Neural cell (in vitro differentiated cells): Measurements from ENCODE around the gene ANXA5. TPM values are rescaled to one million over a fixed set of nuclear protein-coding genes. Genes with fewer than 3 reads are reported as not detected.

Experiments
- H2AFZ ChIP-seq: fragments of 200-600, 300-800 bp; sonication (generic), shearing (Covaris generic); 2 replicates; pipeline ENCODE4 v1.6.0; 2014; ENCODE audit warnings: low read depth, mild to moderate bottlenecking, antibody characterized with exemption, low read length, moderate library complexity
- H3F3A ChIP-seq: fragments of 200-600 bp; shearing (Covaris generic); 2 replicates; pipeline ENCODE4 v1.6.1; 2016; ENCODE audit warnings: mild to moderate bottlenecking, moderate library complexity, mixed read lengths, antibody characterized with exemption, low read length; ENCODE audit not compliant: insufficient read depth, poor library complexity, severe bottlenecking
- H3K27ac ChIP-seq: fragments of 200-600, 300-800 bp; sonication (generic), shearing (Covaris generic); 2 replicates; pipeline ENCODE4 v1.5.1; 2014; ENCODE audit warnings: mild to moderate bottlenecking, low read length, moderate library complexity
- H3K27me3 ChIP-seq: fragments of 300-800, 200-600 bp; sonication (generic), shearing (Covaris generic); 2 replicates; pipeline ENCODE4 v1.6.0; 2014; ENCODE audit warnings: mild to moderate bottlenecking, low read depth, low read length, moderate library complexity; ENCODE audit not compliant: insufficient read depth
- H3K36me3 ChIP-seq: fragments of 300-800, 200-600 bp; sonication (generic), shearing (Covaris generic); 2 replicates; pipeline ENCODE4 v1.5.1; 2014; ENCODE audit warnings: mild to moderate bottlenecking, antibody characterized with exemption, low read length, moderate library complexity; ENCODE audit not compliant: insufficient read depth
- H3K4me2 ChIP-seq: fragments of 300-800, 200-600 bp; sonication (generic), shearing (Covaris generic); 2 replicates; pipeline ENCODE4 v1.6.0; 2014; ENCODE audit warnings: mild to moderate bottlenecking, low read length
- H3K4me3 ChIP-seq: fragments of 300-800, 200-600 bp; sonication (generic), shearing (Covaris generic); 2 replicates; pipeline ENCODE4 v1.5.1; 2014; ENCODE audit warnings: mild to moderate bottlenecking, low read length, moderate library complexity
- H3K79me2 ChIP-seq: fragments of 200-600 bp; shearing (Covaris generic); replicated peaks from 2 replicates; pipeline ENCODE4 v1.6.0; 2014; ENCODE audit warnings: mild to moderate bottlenecking, low read length, moderate library complexity; ENCODE audit not compliant: insufficient read depth
- H3K9ac ChIP-seq: fragments of 300-800, 200-600 bp; sonication (generic), shearing (Covaris generic); 2 replicates; pipeline ENCODE4 v1.6.1; 2016; ENCODE audit warnings: mild to moderate bottlenecking, low read length, mixed read lengths
- H3K9me2 ChIP-seq: fragments of 200-600 bp; shearing (Covaris generic); 2 replicates; pipeline ENCODE4 v1.6.1; 2016; ENCODE audit warnings: mild to moderate bottlenecking, low read length, mixed read lengths; ENCODE audit not compliant: insufficient read depth
- H3K9me3 ChIP-seq: fragments of 200-600, 300-800 bp; sonication (generic), shearing (Covaris generic); 2 replicates; pipeline ENCODE4 v1.6.1; 2016; ENCODE audit warnings: mild to moderate bottlenecking, mixed run types, low read length, moderate library complexity, mixed read lengths
- H4K20me1 ChIP-seq: fragments of 200-600 bp; shearing (Covaris generic); 2 replicates; pipeline ENCODE4 v1.6.1; 2016; ENCODE audit warnings: mild to moderate bottlenecking, mixed run types; ENCODE audit not compliant: insufficient read depth
- EP300 ChIP-seq: fragments of 450-650 bp; conservative IDR thresholded peaks from 2 replicates; pipeline ENCODE4 v1.6.1; 2014; ENCODE audit warnings: antibody characterized with exemption, mild to moderate bottlenecking, moderate library complexity; ENCODE audit not compliant: poor library complexity, severe bottlenecking
- EZH2 ChIP-seq: fragments of 200-600, 300-800 bp; shearing (Covaris generic), sonication (generic); IDR thresholded peaks from 2 replicates; pipeline ENCODE4 v1.6.1; 2014; ENCODE audit warnings: antibody characterized with exemption, low read length, borderline replicate concordance, mild to moderate bottlenecking; ENCODE audit not compliant: insufficient read depth, poor library complexity, severe bottlenecking
- MXI1 ChIP-seq: fragments of 450-650 bp; conservative IDR thresholded peaks from 2 replicates; pipeline ENCODE4 v1.6.1; 2014; ENCODE audit warnings: antibody characterized with exemption, mild to moderate bottlenecking; ENCODE audit not compliant: poor library complexity, severe bottlenecking
- POLR2AphosphoS5 ChIP-seq: IDR thresholded peaks from 2 replicates; pipeline ENCODE4 v1.6.1; 2012
- RAD21 ChIP-seq: fragments of 450-650 bp; conservative IDR thresholded peaks from 2 replicates; pipeline ENCODE4 v1.6.1; 2014; ENCODE audit warnings: antibody characterized with exemption, mild to moderate bottlenecking, moderate library complexity
- SMC3 ChIP-seq: fragments of 450-650 bp; conservative IDR thresholded peaks from 2 replicates; pipeline ENCODE4 v1.6.1; 2014; ENCODE audit warnings: antibody characterized with exemption, mild to moderate bottlenecking, moderate library complexity; ENCODE audit not compliant: poor library complexity
- TAF1 ChIP-seq: IDR thresholded peaks from 2 replicates; pipeline ENCODE4 v1.6.1; 2012; ENCODE audit warnings: low read depth
- polyA plus RNA-seq: library from polyadenylated mRNA; depleted of rRNA; stranded (reverse); fragments of >200 nt; gene quantifications from 2 replicates; pipeline ENCODE4 v1.2.3, GENCODE V29; 2014
- TF ChIP-seq, protein P1 (sequence below): IDR thresholded peaks from 2 replicates; pipeline ENCODE4 v1.6.1; 2012; ENCODE audit warnings: borderline replicate concordance
- TF ChIP-seq, protein P2 (sequence below): fragments of 450-650 bp; IDR thresholded peaks from 2 replicates; pipeline ENCODE4 v1.5.1; 2014; ENCODE audit warnings: antibody characterized with exemption, mild to moderate bottlenecking, moderate library complexity; ENCODE audit not compliant: poor library complexity, severe bottlenecking

Gene ANXA5
- polyA plus RNA-seq, 1 donor from 2014 or later, result 8.1 TPM

DNA sequence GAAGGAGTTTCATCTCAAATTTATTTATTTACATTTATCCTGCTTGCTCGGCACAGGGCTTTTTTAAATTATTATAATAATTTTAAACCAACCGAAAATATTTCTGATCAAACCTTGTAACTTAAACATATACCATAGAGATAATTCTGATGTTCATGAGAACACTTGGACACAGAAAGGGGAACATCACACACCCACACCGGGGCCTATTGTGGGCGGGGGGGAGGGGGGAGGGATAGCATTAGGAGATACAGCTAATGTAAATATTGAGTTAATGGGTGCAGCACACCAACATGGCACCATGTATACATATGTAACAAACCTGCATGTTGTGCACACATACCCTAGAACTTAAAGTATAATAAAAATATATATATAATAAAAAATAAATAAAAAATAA is 2.9 kb downstream of the ANXA5 start:
- no peak for TF ChIP-seq MXI1
- TF ChIP-seq RAD21, result no peak
- no peak for TF ChIP-seq EZH2
- TF ChIP-seq POLR2AphosphoS5, result no peak
- no peak for TF ChIP-seq EP300
- no peak for TF ChIP-seq TAF1
- TF ChIP-seq, protein P1, sequence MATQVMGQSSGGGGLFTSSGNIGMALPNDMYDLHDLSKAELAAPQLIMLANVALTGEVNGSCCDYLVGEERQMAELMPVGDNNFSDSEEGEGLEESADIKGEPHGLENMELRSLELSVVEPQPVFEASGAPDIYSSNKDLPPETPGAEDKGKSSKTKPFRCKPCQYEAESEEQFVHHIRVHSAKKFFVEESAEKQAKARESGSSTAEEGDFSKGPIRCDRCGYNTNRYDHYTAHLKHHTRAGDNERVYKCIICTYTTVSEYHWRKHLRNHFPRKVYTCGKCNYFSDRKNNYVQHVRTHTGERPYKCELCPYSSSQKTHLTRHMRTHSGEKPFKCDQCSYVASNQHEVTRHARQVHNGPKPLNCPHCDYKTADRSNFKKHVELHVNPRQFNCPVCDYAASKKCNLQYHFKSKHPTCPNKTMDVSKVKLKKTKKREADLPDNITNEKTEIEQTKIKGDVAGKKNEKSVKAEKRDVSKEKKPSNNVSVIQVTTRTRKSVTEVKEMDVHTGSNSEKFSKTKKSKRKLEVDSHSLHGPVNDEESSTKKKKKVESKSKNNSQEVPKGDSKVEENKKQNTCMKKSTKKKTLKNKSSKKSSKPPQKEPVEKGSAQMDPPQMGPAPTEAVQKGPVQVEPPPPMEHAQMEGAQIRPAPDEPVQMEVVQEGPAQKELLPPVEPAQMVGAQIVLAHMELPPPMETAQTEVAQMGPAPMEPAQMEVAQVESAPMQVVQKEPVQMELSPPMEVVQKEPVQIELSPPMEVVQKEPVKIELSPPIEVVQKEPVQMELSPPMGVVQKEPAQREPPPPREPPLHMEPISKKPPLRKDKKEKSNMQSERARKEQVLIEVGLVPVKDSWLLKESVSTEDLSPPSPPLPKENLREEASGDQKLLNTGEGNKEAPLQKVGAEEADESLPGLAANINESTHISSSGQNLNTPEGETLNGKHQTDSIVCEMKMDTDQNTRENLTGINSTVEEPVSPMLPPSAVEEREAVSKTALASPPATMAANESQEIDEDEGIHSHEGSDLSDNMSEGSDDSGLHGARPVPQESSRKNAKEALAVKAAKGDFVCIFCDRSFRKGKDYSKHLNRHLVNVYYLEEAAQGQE, result no peak
- TF ChIP-seq, protein P2, sequence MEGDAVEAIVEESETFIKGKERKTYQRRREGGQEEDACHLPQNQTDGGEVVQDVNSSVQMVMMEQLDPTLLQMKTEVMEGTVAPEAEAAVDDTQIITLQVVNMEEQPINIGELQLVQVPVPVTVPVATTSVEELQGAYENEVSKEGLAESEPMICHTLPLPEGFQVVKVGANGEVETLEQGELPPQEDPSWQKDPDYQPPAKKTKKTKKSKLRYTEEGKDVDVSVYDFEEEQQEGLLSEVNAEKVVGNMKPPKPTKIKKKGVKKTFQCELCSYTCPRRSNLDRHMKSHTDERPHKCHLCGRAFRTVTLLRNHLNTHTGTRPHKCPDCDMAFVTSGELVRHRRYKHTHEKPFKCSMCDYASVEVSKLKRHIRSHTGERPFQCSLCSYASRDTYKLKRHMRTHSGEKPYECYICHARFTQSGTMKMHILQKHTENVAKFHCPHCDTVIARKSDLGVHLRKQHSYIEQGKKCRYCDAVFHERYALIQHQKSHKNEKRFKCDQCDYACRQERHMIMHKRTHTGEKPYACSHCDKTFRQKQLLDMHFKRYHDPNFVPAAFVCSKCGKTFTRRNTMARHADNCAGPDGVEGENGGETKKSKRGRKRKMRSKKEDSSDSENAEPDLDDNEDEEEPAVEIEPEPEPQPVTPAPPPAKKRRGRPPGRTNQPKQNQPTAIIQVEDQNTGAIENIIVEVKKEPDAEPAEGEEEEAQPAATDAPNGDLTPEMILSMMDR, result no peak
- no peak for TF ChIP-seq SMC3
- Histone ChIP-seq H3K9me3 (no peaks in the 10 kb centered on the region), H3K27ac (no peak overlapping the region), H3K4me3 (no peak overlapping the region), H3K79me2 (no peaks in the 10 kb centered on the region), H3K9me2 (no peaks in the 10 kb centered on the region), H2AFZ (no peak overlapping the region), H3K9ac (no peak overlapping the region), H3K27me3 (peaks cover 25% of the 10 kb centered on the region), H3K4me2 (no peak overlapping the region), H3F3A (no peaks in the 10 kb centered on the region), H4K20me1 (no peaks in the 10 kb centered on the region), H3K36me3 (no peaks in the 10 kb centered on the region)

DNA sequence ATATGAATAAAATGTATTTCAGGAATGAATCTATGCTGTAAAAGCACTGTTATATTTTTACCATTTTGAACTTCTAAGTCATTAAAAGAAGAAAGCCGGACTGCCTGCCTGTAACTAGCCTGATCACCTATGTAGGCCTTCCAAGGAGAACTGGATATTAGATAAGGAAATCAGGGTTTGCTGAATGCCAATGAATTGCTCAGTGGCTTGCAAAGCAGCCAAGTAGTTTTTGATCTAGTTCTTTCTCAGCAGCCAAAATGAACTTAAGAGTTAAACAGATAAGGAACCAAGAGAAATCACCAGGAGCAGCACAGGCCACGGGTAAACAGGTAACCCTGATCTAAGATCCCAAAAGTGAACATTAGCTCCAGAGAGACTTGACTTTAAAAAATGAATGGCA is 3.3 kb downstream of the ANXA5 start:
- Histone ChIP-seq H3K4me2 (no peak overlapping the region), H3K9ac (no peak overlapping the region), H3K36me3 (no peaks in the 10 kb centered on the region), H2AFZ (no peak overlapping the region), H3F3A (no peaks in the 10 kb centered on the region), H3K27ac (no peak overlapping the region), H3K79me2 (no peaks in the 10 kb centered on the region), H3K27me3 (peaks cover 25% of the 10 kb centered on the region), H3K4me3 (no peak overlapping the region), H3K9me3 (no peaks in the 10 kb centered on the region), H4K20me1 (no peaks in the 10 kb centered on the region), H3K9me2 (no peaks in the 10 kb centered on the region)
- TF ChIP-seq, protein P2, result no peak
- TF ChIP-seq MXI1 (no peak), POLR2AphosphoS5 (no peak), SMC3 (no peak)
